DOHH2 (cell line): Measurements from ENCODE around the gene RRBP1.

ENCODE experiments used
- EZH2phosphoT487 ChIP-seq: fragments of 200-600 bp; sonication (generic); IDR thresholded peaks from 2 replicates; pipeline ENCODE4 v1.6.1; 2017; ENCODE audit warnings: borderline replicate concordance, mild to moderate bottlenecking, antibody characterized with exemption, low read length, moderate library complexity, mixed read lengths
- TF ChIP-seq, protein P1 (sequence below): fragments of 200-600 bp; sonication (generic); IDR thresholded peaks from one replicate; pipeline ENCODE4 v1.5.1; 2014; ENCODE audit warnings: antibody characterized with exemption, mild to moderate bottlenecking, low read depth, low read length; ENCODE audit not compliant: poor library complexity, severe bottlenecking

DNA sequence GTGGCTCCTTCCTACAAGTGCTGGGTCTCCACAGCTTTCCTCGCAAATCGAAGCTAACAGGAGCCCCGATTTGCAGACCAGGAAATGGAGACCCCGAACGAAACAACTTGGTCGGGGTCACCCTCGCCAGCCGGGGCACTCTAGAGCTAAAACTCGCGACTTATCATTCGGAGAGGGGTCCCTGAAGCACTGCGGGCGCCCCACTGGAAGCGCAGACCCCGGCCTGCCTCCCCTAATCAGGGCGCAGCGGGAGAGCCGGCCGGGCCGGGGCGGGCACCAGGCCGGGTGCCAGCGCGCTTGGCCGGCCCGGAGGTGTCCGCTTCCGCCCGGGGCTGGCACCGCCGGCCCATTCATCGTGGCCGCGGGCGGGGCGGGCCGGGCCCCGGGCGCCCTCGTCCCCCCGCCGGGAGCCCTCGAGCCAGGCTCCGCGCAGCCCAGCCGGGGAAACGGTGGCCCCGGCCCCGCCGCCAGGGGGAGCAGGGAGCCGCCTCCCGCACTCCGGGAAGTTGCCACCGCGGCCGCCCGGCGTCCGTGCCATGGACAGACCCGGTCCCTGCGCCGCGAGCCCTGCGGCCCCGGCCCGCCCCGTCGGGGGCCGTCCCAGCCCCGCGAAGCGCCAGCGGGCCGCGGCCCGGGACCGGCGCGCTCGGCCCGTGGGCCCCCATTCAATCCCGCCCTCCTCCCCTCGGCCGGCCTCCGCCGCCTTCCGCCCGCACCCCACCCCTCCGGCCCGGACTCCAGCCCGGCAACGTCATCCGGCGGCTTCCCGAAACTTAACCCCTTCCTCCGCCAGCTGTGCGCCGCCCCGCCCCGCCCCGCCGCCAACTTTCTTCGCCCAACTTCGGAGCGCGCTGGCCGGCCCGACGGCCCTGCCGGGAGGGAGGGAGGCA lies 961 bp downstream of the RRBP1 start:
- TF ChIP-seq EZH2phosphoT487 = no peak
- TF ChIP-seq, protein P1, sequence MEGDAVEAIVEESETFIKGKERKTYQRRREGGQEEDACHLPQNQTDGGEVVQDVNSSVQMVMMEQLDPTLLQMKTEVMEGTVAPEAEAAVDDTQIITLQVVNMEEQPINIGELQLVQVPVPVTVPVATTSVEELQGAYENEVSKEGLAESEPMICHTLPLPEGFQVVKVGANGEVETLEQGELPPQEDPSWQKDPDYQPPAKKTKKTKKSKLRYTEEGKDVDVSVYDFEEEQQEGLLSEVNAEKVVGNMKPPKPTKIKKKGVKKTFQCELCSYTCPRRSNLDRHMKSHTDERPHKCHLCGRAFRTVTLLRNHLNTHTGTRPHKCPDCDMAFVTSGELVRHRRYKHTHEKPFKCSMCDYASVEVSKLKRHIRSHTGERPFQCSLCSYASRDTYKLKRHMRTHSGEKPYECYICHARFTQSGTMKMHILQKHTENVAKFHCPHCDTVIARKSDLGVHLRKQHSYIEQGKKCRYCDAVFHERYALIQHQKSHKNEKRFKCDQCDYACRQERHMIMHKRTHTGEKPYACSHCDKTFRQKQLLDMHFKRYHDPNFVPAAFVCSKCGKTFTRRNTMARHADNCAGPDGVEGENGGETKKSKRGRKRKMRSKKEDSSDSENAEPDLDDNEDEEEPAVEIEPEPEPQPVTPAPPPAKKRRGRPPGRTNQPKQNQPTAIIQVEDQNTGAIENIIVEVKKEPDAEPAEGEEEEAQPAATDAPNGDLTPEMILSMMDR = peak; percentile 5
